Small intestine (tissue), 7 donors: ENCODE results near the gene NKX3-2. TPM values are rescaled to one million over a fixed set of nuclear protein-coding genes. Genes with fewer than 3 reads are reported as not detected.
"Not testable (repeated sequence)": the region's sequence is repeated elsewhere in the genome, so short reads cannot be mapped to it uniquely, and the experiment has no call there.

Experiments
- DNase-seq, 2 donors: peaks; one replicate each; pipeline versions ENCODE4 v3.0.0 to v3.0.0-alpha.2; 2013
- FAIRE-seq: peaks from 2 replicates; lab custom pipeline; 2012; peaks lifted over from hg19 to GRCh38; lab: Jason Lieb, UNC
- H3K27ac ChIP-seq, 3 donors: one replicate each; pipeline ENCODE4 v1.5.1; 2013; ENCODE audit warnings: low read length in 2 of 3, mild to moderate bottlenecking in 2 of 3, control low read depth in 1 of 3, inconsistent platforms in 1 of 3, low read depth in 1 of 3, moderate library complexity in 1 of 3
- H3K27me3 ChIP-seq, 3 donors: one replicate each; pipeline ENCODE4 v1.6.1; 2013; ENCODE audit warnings: low read length in 3 of 3, inconsistent platforms in 1 of 3; ENCODE audit not compliant: control insufficient read depth in 3 of 3, insufficient read depth in 3 of 3
- H3K36me3 ChIP-seq, 3 donors: one replicate each; pipeline ENCODE4 v1.6.1; 2013; ENCODE audit warnings: low read length in 3 of 3, inconsistent platforms in 1 of 3, low read depth in 1 of 3, mild to moderate bottlenecking in 1 of 3, moderate library complexity in 1 of 3; ENCODE audit not compliant: control insufficient read depth in 3 of 3, insufficient read depth in 2 of 3
- H3K4me1 ChIP-seq, 3 donors: one replicate each; pipeline ENCODE4 v1.6.1; 2013; ENCODE audit warnings: low read length in 2 of 3, inconsistent platforms in 1 of 3, low read depth in 1 of 3, mild to moderate bottlenecking in 1 of 3, moderate library complexity in 1 of 3; ENCODE audit not compliant: control insufficient read depth in 3 of 3, insufficient read depth in 2 of 3
- H3K4me3 ChIP-seq, 3 donors: one replicate each; pipeline ENCODE4 v1.5.1; 2013; ENCODE audit warnings: low read length in 3 of 3, control low read depth in 1 of 3, inconsistent platforms in 1 of 3, low read depth in 1 of 3, mild to moderate bottlenecking in 1 of 3, moderate library complexity in 1 of 3
- H3K9me3 ChIP-seq, 2 donors: one replicate each; pipeline ENCODE4 v1.6.1; 2013; ENCODE audit warnings: low read depth in 1 of 2, low read length in 1 of 2; ENCODE audit not compliant: control insufficient read depth in 2 of 2, insufficient read depth in 1 of 2
- WGBS, 3 donors: extraction: QIAGEN DNeasy Blood & Tissue Kit; methylation state at CpG; one replicate each; pipeline ENCODE4 v1.1.7; 2013; 5-methylcytosine and 5-hydroxymethylcytosine counted together
- polyA plus RNA-seq, 4 donors: library from polyadenylated mRNA; stranded (reverse) in 3 of 4; unstranded in 1 of 4; fragments of 200-250 nt in 3 of 4; fragments of 120-200 nt in 1 of 4; gene quantifications; one replicate each; pipeline versions ENCODE4 v1.2.1 to v1.2.3, GENCODE V29; 2013
- donor health status: healthy with polysubstance abuse.
- donor health status: control.
- donor health status: control.
- donor health status: Bipolar disorder and iron deficiency.
- donor health status: healthy.

NKX3-2 gene
- polyA plus RNA-seq, 4 donors, result 0.24 to 0.44 TPM; not detected in 2

GRCh38 chr4:13567125-13567524 is 22.8 kb upstream of the NKX3-2 start:
- no peak overlapping the region for H3K27ac ChIP-seq
- FAIRE-seq, result no peak
- WGBS, 3 donors, result 96% methylated on average over 5 of the region's 5 CpGs
- no peaks in the 10 kb centered on the region for H3K9me3 ChIP-seq
- DNase-seq, result no peak
- H3K4me1 ChIP-seq, result no peaks in the 10 kb centered on the region
- peaks cover 0 to 2% (median 0%) of the 10 kb centered on the region in 3 donors for H3K27me3 ChIP-seq
- H3K36me3 ChIP-seq, result peaks cover 4 to 26% (median 12%) of the 10 kb centered on the region in 3 donors
- H3K4me3 ChIP-seq, result no peak overlapping the region

DNA sequence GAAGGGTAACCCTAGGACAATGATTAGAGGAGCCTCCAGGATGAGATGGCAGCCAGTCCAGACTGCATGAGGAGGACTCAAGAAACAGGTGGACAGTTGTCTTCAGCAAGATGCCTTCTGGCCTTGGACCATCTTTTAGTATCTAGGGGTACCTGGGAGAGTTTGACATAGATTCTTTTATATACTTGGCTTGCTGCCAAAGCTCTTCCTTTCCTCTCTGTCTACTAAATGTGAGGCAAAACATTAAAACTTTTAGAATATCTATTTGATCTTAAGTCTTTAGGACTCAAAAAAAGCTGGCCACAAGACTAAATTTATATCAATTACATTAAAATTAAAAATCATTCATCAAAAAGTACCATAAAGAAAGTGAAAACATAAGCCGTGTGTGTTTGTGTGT is 18.6 kb upstream of the NKX3-2 start:
- 89 to 92% (median 92%) methylated on average over 1 of the region's 1 CpG for WGBS, 3 donors
- peaks cover 0 to 3% (median 3%) of the 10 kb centered on the region in 3 donors for H3K36me3 ChIP-seq
- no peak overlapping the region for H3K27ac ChIP-seq
- H3K9me3 ChIP-seq, result no peaks in the 10 kb centered on the region
- FAIRE-seq (no peak), DNase-seq (no peak)
- H3K4me1 ChIP-seq, result no peaks in the 10 kb centered on the region
- H3K27me3 ChIP-seq, result peaks cover 0 to 4% (median 2%) of the 10 kb centered on the region in 3 donors
- no peak overlapping the region for H3K4me3 ChIP-seq

DNA sequence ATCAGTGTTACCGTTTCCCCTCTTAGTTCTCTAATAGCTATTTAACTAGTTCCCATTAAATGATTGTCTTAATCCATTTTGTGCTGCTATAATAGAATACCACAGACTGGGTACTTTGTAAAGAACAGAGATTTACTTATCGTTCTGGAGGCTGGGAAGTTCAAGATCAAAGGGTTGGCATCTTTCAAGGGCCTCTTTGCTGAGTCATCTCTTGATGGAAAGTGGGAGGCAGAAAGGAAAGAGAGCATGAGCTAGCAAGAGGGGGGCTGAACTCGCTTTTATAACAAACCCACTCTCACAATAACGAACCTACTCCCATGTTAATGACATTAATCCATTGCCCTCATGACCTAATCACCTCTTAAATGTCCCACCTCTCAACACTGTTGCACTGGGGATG is 17.4 kb upstream of the NKX3-2 start:
- Histone ChIP-seq H3K4me1 (no peaks in the 10 kb centered on the region), H3K27me3 (peaks cover 0 to 4% (median 2%) of the 10 kb centered on the region in 3 donors), H3K9me3 (no peaks in the 10 kb centered on the region), H3K27ac (no peak overlapping the region), H3K36me3 (peaks cover 0 to 2% (median 0%) of the 10 kb centered on the region in 3 donors), H3K4me3 (no peak overlapping the region)
- DNase-seq (no peak), FAIRE-seq (no peak)
- WGBS, 3 donors, result 53 to 69% (median 66%) methylated on average over 4 of the region's 4 CpGs

DNA sequence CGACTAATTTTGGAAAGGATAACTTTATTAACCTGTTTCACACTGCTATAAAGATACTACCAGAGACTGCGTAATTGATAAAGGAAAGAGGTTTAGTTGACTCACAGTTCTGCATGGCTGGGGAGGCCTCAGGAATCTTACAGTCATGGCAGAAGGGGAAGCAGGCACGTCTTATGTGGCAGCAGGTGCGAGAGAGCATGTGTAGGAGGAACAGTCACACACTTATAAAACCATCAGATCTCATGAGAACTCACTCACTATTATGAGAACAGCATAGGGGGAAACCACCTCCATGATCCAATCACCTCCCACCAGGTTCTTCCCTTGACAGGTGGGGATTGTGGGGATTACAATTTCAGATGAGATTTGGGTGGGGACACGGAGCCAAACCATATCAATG is 15.8 kb upstream of the NKX3-2 start:
- not testable (repeated sequence) for H3K27me3 ChIP-seq, H3K9me3 ChIP-seq, DNase-seq, H3K27ac ChIP-seq, H3K4me1 ChIP-seq, H3K36me3 ChIP-seq, H3K4me3 ChIP-seq, FAIRE-seq
- WGBS, 3 donors, result 57 to 63% (median 62%) methylated on average over 5 of the region's 5 CpGs

DNA sequence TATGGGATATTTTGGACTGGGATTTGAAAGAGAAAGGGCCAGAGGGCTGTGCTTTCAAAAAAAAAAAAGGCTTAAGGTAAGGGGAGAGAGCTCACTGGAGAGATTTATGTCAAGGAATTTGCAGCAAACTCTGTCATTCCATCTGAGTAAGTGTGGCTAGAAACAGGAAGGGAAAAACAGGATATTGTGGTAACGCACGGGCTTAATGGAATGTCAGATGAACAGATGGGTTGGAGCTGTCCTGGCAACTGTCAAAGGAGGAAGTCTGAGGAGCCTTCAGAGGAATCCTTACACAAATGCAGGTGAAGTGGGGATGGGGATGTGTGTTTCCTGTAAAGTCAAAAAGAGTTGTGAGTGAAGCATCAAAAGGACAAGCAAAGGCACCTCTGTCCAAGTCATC is 15.1 kb upstream of the NKX3-2 start:
- Histone ChIP-seq H3K27me3 (peaks cover 0 to 4% (median 2%) of the 10 kb centered on the region in 3 donors), H3K36me3 (no peaks in the 10 kb centered on the region), H3K4me3 (no peak overlapping the region), H3K9me3 (no peaks in the 10 kb centered on the region), H3K27ac (no peak overlapping the region), H3K4me1 (no peaks in the 10 kb centered on the region)
- DNase-seq, result no peak
- no peak for FAIRE-seq
- 29 to 62% (median 56%) methylated on average over 2 of the region's 2 CpGs for WGBS, 3 donors

- whole genome bisulfite sequencing, 3 donors, result 63 to 76% (median 75%) methylated on average over 1 of the region's 1 CpG
- Histone ChIP-seq H3K9me3 (no peaks in the 10 kb centered on the region), H3K36me3 (no peaks in the 10 kb centered on the region), H3K27me3 (peaks cover 0 to 4% (median 2%) of the 10 kb centered on the region in 3 donors), H3K27ac (no peak overlapping the region), H3K4me3 (no peak overlapping the region), H3K4me1 (no peaks in the 10 kb centered on the region)
- no peak for DNase-seq
- no peak for FAIRE-seq
Observed at GRCh38 chr4:13558881-13559280, 14.6 kb upstream of the NKX3-2 start.

DNA sequence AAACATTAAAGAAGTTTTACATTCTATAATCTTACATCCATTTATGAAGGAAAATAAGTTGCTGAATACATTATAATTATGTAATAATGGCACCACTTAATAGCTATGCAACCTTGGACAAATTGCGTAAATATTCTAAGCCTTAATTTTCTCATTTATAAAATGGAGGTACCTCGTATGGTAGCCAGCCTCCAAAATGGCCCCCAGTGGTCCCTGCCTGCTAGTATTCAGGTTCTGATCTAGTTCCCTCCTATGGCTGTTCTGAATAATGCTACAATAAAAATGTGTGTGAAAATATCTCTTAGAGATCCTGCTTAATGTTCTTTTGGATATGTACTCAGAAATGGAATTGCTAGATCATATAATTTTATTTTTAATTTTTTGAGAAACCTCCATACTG is 11.0 kb upstream of the NKX3-2 start:
- H3K27me3 ChIP-seq, result peaks cover 0 to 6% (median 2%) of the 10 kb centered on the region in 3 donors
- 80 to 92% (median 91%) methylated on average over 2 of the region's 2 CpGs for WGBS, 3 donors

GRCh38 chr4:13553081-13553480 is 8.8 kb upstream of the NKX3-2 start:
- Histone ChIP-seq H3K4me3 (no peak overlapping the region), H3K9me3 (peaks cover 0 to 4% of the 10 kb centered on the region in 2 donors), H3K27ac (no peak overlapping the region), H3K36me3 (no peaks in the 10 kb centered on the region), H3K4me1 (peaks cover 0 to 7% (median 0%) of the 10 kb centered on the region in 3 donors), H3K27me3 (peaks cover 0 to 25% (median 9%) of the 10 kb centered on the region in 3 donors)
- no peak for FAIRE-seq
- 68 to 89% (median 78%) methylated on average over 1 of the region's 1 CpG for WGBS, 3 donors
- DNase-seq, result no peak

More for the DNA sequence above, 11.0 kb upstream of the NKX3-2 start:
- no peak for FAIRE-seq
- Histone ChIP-seq H3K9me3 (no peaks in the 10 kb centered on the region), H3K36me3 (no peaks in the 10 kb centered on the region), H3K4me1 (no peaks in the 10 kb centered on the region), H3K4me3 (no peak overlapping the region), H3K27ac (no peak overlapping the region)
- no peak for DNase-seq

- peaks cover 0 to 15% (median 2%) of the 10 kb centered on the region in 3 donors for H3K4me1 ChIP-seq
- 3 to 5% (median 4%) methylated on average over 21 of the region's 21 CpGs for WGBS, 3 donors
- no peak for FAIRE-seq
- H3K27ac ChIP-seq, result no peak overlapping the region
- peak overlapping the region in 2 of 3 donors; percentile 8 to 24 for H3K4me3 ChIP-seq
- peaks cover 0 to 57% (median 33%) of the 10 kb centered on the region in 3 donors for H3K27me3 ChIP-seq
- H3K9me3 ChIP-seq, result peaks cover 0 to 4% of the 10 kb centered on the region in 2 donors
- H3K36me3 ChIP-seq, result no peaks in the 10 kb centered on the region
- DNase-seq, result peak; percentile 71 to 86
Observed at GRCh38 chr4:13548984-13549546, 4.8 kb upstream of the NKX3-2 start.
